ENCODE results near the gene USP15. TPM values are rescaled to one million over a fixed set of nuclear protein-coding genes. Genes with fewer than 3 reads are reported as not detected.

Gene USP15
- total and polyA plus RNA-seq, 3 experiments from 2014 or later = 59.5 to 99.0 (median 90.9) TPM

GRCh38 chr12:62429457-62429856, 169.3 kb downstream of the USP15 start:
- Histone ChIP-seq H3K36me3 (ENCODE audit: insufficient read depth, low read length) (no peaks in the 10 kb centered on the region), H3K27ac (ENCODE audit: low read depth, low read length) (no peak overlapping the region), H3K9me3 (ENCODE audit: low read length) (no peaks in the 10 kb centered on the region), H3K4me3 (ENCODE audit: low read length) (no peak overlapping the region), H3K4me1 (ENCODE audit: insufficient read depth, low read length) (no peaks in the 10 kb centered on the region), H3K27me3 (ENCODE audit: insufficient read depth, low read length, poor library complexity, severe bottlenecking) (no peaks in the 10 kb centered on the region)
- H3K36me3 Mint-ChIP-seq = peaks cover 2 to 11% (median 4%) of the 10 kb centered on the region in 3 donors
- CTCF ChIA-PET = no interaction called here
- H3K4me3 Mint-ChIP-seq = no peak overlapping the region
- H3K4me1 Mint-ChIP-seq = peaks cover under 1 to 3% (median 2%) of the 10 kb centered on the region in 3 donors
- POLR2A ChIA-PET = no interaction called here
- peaks cover 12 to 37% of the 10 kb centered on the region in 2 donors for H3K27me3 Mint-ChIP-seq
- DNase-seq = no peak
- no peak overlapping the region for H3K27ac Mint-ChIP-seq
- H3K9me3 Mint-ChIP-seq = peaks cover 17 to 27% (median 22%) of the 10 kb centered on the region in 5 donors

- CTCF ChIA-PET = interaction anchor here (1.0 to 5.3 kb wide), 4 partner anchors 9 to 364 kb away, joined by 3 to 51 read pairs (median 16); no protein-coding TSS in a partner anchor
- H3K9me3 Mint-ChIP-seq = peaks cover 0 to 3% (median 0%) of the 10 kb centered on the region in 5 donors
- peak overlapping the region in 2 of 8 donors; percentile 14 to 72 for H3K27ac Mint-ChIP-seq
- H3K9me3 ChIP-seq (ENCODE audit: low read length) = no peaks in the 10 kb centered on the region
- no peaks in the 10 kb centered on the region for H3K36me3 Mint-ChIP-seq
- peak overlapping the region; percentile 64 for H3K4me3 ChIP-seq (ENCODE audit: low read length)
- peaks cover 19 to 23% (median 23%) of the 10 kb centered on the region in 3 donors for H3K4me1 Mint-ChIP-seq
- DNase-seq = no peak
- no peak overlapping the region for H3K27ac ChIP-seq (ENCODE audit: low read depth, low read length)
- H3K4me3 Mint-ChIP-seq = peak overlapping the region; percentile 78 to 90 (median 86)
- peaks cover 15% of the 10 kb centered on the region for H3K4me1 ChIP-seq (ENCODE audit: insufficient read depth, low read length)
- H3K27me3 ChIP-seq (ENCODE audit: insufficient read depth, low read length, poor library complexity, severe bottlenecking) = peaks cover 18% of the 10 kb centered on the region
- no peaks in the 10 kb centered on the region for H3K36me3 ChIP-seq (ENCODE audit: insufficient read depth, low read length)
- POLR2A ChIA-PET = no interaction called here
- H3K27me3 Mint-ChIP-seq = peaks cover 26 to 48% of the 10 kb centered on the region in 2 donors
Measured at GRCh38 chr12:62434494-62435302, 174.5 kb downstream of the USP15 start.

GRCh38 chr12:62435303-62436163, 175.3 kb downstream of the USP15 start:
- Mint-ChIP-seq H3K4me3 (peak overlapping the region; percentile 78 to 90 (median 86)), H3K36me3 (no peaks in the 10 kb centered on the region), H3K27ac (peak overlapping the region in 2 of 8 donors; percentile 14 to 72), H3K27me3 (peaks cover 24 to 41% of the 10 kb centered on the region in 2 donors), H3K9me3 (peaks cover 0 to 1% (median 0%) of the 10 kb centered on the region in 5 donors), H3K4me1 (peaks cover 19 to 23% (median 23%) of the 10 kb centered on the region in 3 donors)
- Histone ChIP-seq H3K27ac (ENCODE audit: low read depth, low read length) (no peak overlapping the region), H3K36me3 (ENCODE audit: insufficient read depth, low read length) (no peaks in the 10 kb centered on the region), H3K9me3 (ENCODE audit: low read length) (no peaks in the 10 kb centered on the region), H3K4me1 (ENCODE audit: insufficient read depth, low read length) (peaks cover 15% of the 10 kb centered on the region), H3K27me3 (ENCODE audit: insufficient read depth, low read length, poor library complexity, severe bottlenecking) (peaks cover 18% of the 10 kb centered on the region), H3K4me3 (ENCODE audit: low read length) (peak overlapping the region; percentile 64)
- ChIA-PET POLR2A (no interaction called here), CTCF (interaction anchor here (0.9 to 5.3 kb wide), 7 partner anchors 9 to 363 kb away, joined by 3 to 51 read pairs (median 3); no protein-coding TSS in a partner anchor)
- DNase-seq = peak; percentile 5 to 48 (median 19)

- Histone ChIP-seq H3K36me3 (ENCODE audit: insufficient read depth, low read length) (no peaks in the 10 kb centered on the region), H3K27me3 (ENCODE audit: insufficient read depth, low read length, poor library complexity, severe bottlenecking) (peaks cover 18% of the 10 kb centered on the region), H3K9me3 (ENCODE audit: low read length) (no peaks in the 10 kb centered on the region), H3K4me1 (ENCODE audit: insufficient read depth, low read length) (peaks cover 15% of the 10 kb centered on the region), H3K4me3 (ENCODE audit: low read length) (peak overlapping the region; percentile 64), H3K27ac (ENCODE audit: low read depth, low read length) (no peak overlapping the region)
- ChIA-PET POLR2A (no interaction called here), CTCF (interaction anchor here (0.9 to 5.3 kb wide), 5 partner anchors 8 to 362 kb away, joined by 3 to 51 read pairs (median 4); no protein-coding TSS in a partner anchor)
- Mint-ChIP-seq H3K4me1 (peaks cover 19 to 23% (median 23%) of the 10 kb centered on the region in 3 donors), H3K4me3 (peak overlapping the region; percentile 5 to 90 (median 86)), H3K27ac (no peak overlapping the region), H3K9me3 (peaks cover 0 to 4% (median 2%) of the 10 kb centered on the region in 5 donors), H3K27me3 (peaks cover 24 to 35% of the 10 kb centered on the region in 2 donors), H3K36me3 (no peaks in the 10 kb centered on the region)
- no peak for DNase-seq
Measured at GRCh38 chr12:62436164-62436503, 175.9 kb downstream of the USP15 start.

- no peaks in the 10 kb centered on the region for H3K36me3 ChIP-seq (ENCODE audit: insufficient read depth, low read length)
- Mint-ChIP-seq H3K9me3 (peaks cover 3 to 22% (median 17%) of the 10 kb centered on the region in 5 donors), H3K27ac (no peak overlapping the region), H3K27me3 (peaks cover 27 to 33% of the 10 kb centered on the region in 2 donors), H3K36me3 (peaks cover 0 to 15% (median 0%) of the 10 kb centered on the region in 3 donors), H3K4me1 (peaks cover 19 to 23% (median 23%) of the 10 kb centered on the region in 3 donors), H3K4me3 (no peak overlapping the region)
- peak; percentile 23 to 62 (median 30) for DNase-seq
- H3K4me3 ChIP-seq (ENCODE audit: low read length) = no peak overlapping the region
- CTCF ChIA-PET = interaction anchor here (0.6 to 5.3 kb wide), 17 partner anchors 9 to 366 kb away, joined by 3 to 51 read pairs (median 5); partner anchors contain the start of gene MON2
- no peaks in the 10 kb centered on the region for H3K9me3 ChIP-seq (ENCODE audit: low read length)
- POLR2A ChIA-PET = no interaction called here
- peaks cover 15% of the 10 kb centered on the region for H3K4me1 ChIP-seq (ENCODE audit: insufficient read depth, low read length)
- H3K27ac ChIP-seq (ENCODE audit: low read depth, low read length) = no peak overlapping the region
- peaks cover 18% of the 10 kb centered on the region for H3K27me3 ChIP-seq (ENCODE audit: insufficient read depth, low read length, poor library complexity, severe bottlenecking)
Measured at GRCh38 chr12:62438098-62438692, 178.0 kb downstream of the USP15 start.

- ChIA-PET CTCF (interaction anchor here (1.4 kb wide), 1 partner anchor 8 kb away, joined by 5 read pairs; no protein-coding TSS in a partner anchor), POLR2A (no interaction called here)
- peaks cover 0 to 32% (median 0%) of the 10 kb centered on the region in 3 donors for H3K36me3 Mint-ChIP-seq
- no peaks in the 10 kb centered on the region for H3K27me3 ChIP-seq (ENCODE audit: insufficient read depth, low read length, poor library complexity, severe bottlenecking)
- H3K9me3 ChIP-seq (ENCODE audit: low read length) = no peaks in the 10 kb centered on the region
- H3K9me3 Mint-ChIP-seq = peaks cover 15 to 37% (median 32%) of the 10 kb centered on the region in 5 donors
- no peaks in the 10 kb centered on the region for H3K36me3 ChIP-seq (ENCODE audit: insufficient read depth, low read length)
- no peak for DNase-seq
- H3K4me3 Mint-ChIP-seq = no peak overlapping the region
- H3K4me3 ChIP-seq (ENCODE audit: low read length) = no peak overlapping the region
- H3K4me1 Mint-ChIP-seq = no peaks in the 10 kb centered on the region
- no peak overlapping the region for H3K27ac Mint-ChIP-seq
- H3K27ac ChIP-seq (ENCODE audit: low read depth, low read length) = no peak overlapping the region
- H3K4me1 ChIP-seq (ENCODE audit: insufficient read depth, low read length) = no peaks in the 10 kb centered on the region
- H3K27me3 Mint-ChIP-seq = peaks cover 12 to 25% of the 10 kb centered on the region in 2 donors
Measured at GRCh38 chr12:62446754-62447452, 186.7 kb downstream of the USP15 start.

- Histone ChIP-seq H3K27ac (ENCODE audit: low read depth, low read length) (no peak overlapping the region), H3K4me3 (ENCODE audit: low read length) (no peak overlapping the region), H3K4me1 (ENCODE audit: insufficient read depth, low read length) (no peaks in the 10 kb centered on the region), H3K27me3 (ENCODE audit: insufficient read depth, low read length, poor library complexity, severe bottlenecking) (no peaks in the 10 kb centered on the region), H3K9me3 (ENCODE audit: low read length) (no peaks in the 10 kb centered on the region), H3K36me3 (ENCODE audit: insufficient read depth, low read length) (no peaks in the 10 kb centered on the region)
- Mint-ChIP-seq H3K4me1 (no peaks in the 10 kb centered on the region), H3K27ac (no peak overlapping the region), H3K36me3 (peaks cover 0 to 20% (median 0%) of the 10 kb centered on the region in 3 donors), H3K27me3 (peaks cover 5 to 19% of the 10 kb centered on the region in 2 donors), H3K4me3 (no peak overlapping the region), H3K9me3 (peaks cover 4 to 25% (median 22%) of the 10 kb centered on the region in 5 donors)
- DNase-seq = no peak
- CTCF ChIA-PET = interaction anchor here (1.4 kb wide), 1 partner anchor 10 kb away, joined by 5 read pairs; no protein-coding TSS in a partner anchor
- POLR2A ChIA-PET = no interaction called here
Measured at GRCh38 chr12:62448436-62448835, 188.2 kb downstream of the USP15 start.

Measured in CD8-positive, alpha-beta memory T cell (primary cell).